GM10266 (cell line): Measurements from ENCODE around the gene BMP10.
A peak's percentile ranks its signal among the peaks of the same experiment; 100 is the strongest.

Experiments used
- DNase-seq: peaks from one replicate; pipeline ENCODE4 v3.0.0; 2012; ENCODE audit errors: extremely low spot score
- TF ChIP-seq, protein P1 (sequence below): IDR thresholded peaks from 2 replicates; pipeline ENCODE4 v1.5.1; 2012; ENCODE audit warnings: mild to moderate bottlenecking, low read depth; ENCODE audit not compliant: control insufficient read depth, insufficient read depth; ENCODE audit errors: missing control alignments

BMP10 gene

DNA sequence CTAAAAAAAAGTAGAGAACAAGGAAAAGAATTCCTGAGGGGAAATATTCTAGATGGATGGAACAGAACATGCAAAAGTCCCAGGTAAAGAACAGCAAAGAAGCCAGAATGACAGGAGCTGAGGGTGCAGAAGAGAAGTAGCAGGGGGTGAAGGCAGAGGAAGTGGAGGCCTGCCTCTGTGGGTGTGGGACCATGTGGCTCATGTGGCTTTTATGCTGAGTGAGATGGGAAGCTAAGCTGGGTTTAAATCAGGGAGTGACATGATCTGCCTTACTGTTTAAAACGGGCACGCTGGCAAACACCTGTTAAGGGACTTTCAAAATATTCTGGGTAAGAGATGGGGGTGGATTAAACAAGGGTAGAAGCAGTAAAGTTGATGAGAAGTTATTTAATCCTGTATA, 41.5 kb upstream of the BMP10 start:
- DNase-seq: no peak
- TF ChIP-seq, protein P1, sequence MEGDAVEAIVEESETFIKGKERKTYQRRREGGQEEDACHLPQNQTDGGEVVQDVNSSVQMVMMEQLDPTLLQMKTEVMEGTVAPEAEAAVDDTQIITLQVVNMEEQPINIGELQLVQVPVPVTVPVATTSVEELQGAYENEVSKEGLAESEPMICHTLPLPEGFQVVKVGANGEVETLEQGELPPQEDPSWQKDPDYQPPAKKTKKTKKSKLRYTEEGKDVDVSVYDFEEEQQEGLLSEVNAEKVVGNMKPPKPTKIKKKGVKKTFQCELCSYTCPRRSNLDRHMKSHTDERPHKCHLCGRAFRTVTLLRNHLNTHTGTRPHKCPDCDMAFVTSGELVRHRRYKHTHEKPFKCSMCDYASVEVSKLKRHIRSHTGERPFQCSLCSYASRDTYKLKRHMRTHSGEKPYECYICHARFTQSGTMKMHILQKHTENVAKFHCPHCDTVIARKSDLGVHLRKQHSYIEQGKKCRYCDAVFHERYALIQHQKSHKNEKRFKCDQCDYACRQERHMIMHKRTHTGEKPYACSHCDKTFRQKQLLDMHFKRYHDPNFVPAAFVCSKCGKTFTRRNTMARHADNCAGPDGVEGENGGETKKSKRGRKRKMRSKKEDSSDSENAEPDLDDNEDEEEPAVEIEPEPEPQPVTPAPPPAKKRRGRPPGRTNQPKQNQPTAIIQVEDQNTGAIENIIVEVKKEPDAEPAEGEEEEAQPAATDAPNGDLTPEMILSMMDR: no peak

DNA sequence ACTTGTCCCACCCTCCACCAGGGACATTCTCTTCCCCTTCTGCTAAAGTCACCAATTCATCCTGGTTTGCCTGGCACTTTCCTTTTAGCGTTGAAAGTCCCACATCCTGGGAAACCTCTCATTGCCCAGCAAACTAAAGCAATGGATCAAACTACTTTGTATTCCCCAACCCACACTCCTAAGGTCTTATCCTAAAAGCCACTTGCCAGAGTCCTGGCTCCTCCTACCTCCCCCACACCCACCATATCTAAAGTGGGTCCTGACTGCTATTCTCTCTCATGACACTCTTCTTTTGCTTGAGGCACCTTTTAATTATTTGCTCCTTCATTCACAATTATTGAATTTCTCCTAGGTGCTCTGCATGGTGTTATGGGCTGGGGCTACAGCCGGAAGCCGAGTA, 40.9 kb upstream of the BMP10 start:
- TF ChIP-seq, protein P1: no peak
- no peak for DNase-seq

DNA sequence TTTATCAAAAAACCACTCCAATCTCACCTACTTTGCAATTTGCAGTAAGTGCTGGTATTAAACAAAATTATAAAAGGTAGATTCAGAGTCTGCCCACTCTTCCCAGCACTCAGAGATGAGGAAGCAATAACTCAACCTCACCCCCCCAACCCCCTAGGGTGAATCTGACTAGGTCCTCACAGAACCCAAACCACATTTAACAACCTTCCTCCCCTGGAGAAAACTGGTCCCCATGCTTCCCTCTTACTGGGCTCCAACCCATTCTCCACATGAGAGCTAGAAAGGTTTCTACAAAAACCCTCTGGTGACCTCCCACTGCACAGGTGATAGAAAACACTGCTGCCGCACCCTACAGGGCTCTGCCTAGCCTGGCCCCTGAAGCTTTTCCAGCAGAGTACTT, 40.5 kb upstream of the BMP10 start:
- no peak for DNase-seq
- TF ChIP-seq, protein P1: no peak

DNA sequence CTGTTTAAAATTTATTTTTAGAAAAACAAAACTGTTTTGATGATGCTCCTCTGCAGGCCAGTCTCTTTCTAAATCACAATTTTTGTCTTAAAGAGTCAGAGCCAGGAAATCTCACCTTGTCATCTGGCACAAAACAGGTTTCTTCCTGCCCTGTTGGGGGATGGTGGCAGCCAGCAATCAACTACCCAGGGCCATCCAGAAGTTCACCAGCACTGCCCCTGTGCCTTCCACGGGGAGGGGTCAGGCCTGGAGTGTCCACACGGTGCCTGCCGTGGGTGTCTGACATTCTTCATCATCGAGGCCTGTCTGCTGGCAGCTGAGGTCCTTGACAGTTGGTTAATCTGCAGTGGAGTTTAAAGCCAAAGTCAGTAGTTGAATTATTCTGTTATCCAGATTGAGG, 40.0 kb upstream of the BMP10 start:
- DNase-seq: no peak
- TF ChIP-seq, protein P1: no peak

DNA sequence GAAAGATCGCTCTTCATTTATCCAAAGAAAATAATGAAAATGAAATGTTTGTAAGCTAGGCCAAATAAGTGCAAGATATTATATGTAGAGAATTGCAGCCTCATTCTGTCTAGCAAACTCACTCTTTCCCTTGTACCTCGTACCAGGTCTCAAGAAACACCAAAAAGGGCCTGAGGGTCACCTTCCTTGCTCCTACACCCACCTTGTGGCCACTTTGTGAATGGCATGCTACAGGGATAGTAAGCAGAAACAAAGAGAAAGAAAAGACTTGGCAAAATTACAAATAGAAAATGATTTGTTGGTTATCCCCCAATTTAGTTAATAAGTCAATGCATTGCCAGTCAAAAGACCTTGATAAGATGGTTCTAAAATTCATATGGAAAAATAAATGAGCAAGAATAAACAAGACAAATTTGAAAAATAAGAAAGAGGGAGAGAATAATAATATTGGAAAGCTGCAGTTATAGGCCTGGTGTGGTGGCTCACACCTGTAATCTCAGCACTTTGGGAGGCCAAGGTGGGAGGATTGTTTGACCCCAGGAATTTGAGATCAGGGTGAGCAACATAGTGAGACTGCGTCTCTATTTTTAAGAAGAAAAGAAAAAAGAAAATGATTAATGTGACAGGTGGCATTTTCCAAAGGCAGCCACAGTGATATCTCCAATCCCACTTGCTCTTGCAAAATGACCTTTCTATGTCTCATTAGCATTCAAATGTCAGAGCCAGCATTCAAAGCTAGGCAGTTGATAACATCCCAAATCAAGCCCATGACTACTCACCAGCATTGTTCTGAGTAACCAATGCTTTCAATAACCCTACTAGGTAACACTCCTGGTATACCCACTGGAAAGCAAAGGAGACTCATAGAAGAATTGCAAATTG, 38.8 kb upstream of the BMP10 start:
- TF ChIP-seq, protein P1: peak; percentile 88

DNA sequence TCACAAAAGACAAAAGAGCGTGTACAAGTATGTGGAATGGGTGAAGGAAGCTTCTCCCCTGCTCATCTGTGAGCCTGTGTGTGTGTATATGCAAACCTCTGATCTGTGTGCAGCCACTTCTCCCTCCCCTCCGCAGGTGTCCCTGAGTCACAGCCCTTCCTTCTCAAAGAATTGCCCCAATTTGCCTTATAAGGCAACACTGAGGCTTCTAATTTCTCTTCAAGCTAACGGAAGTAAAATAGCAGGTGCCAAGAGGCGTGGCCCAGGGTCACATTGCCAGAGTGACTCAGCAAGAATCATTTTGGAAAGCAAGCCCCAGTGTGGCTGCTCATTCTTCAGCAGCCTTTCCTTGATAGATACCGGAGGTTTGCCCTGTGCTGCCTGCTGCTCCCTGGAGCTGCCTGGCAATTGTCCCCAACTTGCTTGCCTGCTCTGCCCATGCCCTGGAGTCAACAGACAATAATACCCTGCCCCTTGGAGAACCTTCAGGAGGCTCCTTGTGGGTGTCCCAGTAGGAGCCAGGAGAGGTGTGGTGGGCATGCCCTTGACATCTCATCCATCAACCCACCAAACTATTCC, 37.3 kb upstream of the BMP10 start:
- TF ChIP-seq, protein P1: no peak
- DNase-seq: peak; percentile 69

More for the DNA sequence above, 38.8 kb upstream of the BMP10 start:
- DNase-seq: peak; percentile 59

DNA sequence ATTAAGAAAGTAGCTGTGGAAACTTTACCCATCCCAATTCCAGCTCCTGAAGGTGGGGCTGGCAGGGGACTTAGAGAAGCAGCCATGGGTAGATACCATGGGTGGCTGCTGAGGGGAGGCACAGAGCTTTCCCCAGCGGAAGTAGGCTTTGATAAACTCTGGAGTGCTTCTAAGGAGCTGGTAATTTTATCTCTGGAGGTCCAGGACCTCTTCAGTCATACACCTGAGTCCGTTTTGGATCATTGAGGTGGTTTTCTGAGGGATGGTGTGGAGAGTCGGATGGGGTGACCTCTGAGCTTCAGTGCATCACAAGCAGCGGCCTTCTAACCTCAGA, 36.7 kb upstream of the BMP10 start:
- TF ChIP-seq, protein P1: no peak
- DNase-seq: no peak
